D721Med (cell line): ENCODE measurements around the gene AASDH.

Experiments used
- DNase-seq: peaks from one replicate; pipeline ENCODE4 v3.0.0; 2011; ENCODE audit warnings: low spot score; ENCODE audit not compliant: insufficient read length
- FAIRE-seq: peaks from 2 replicates; lab custom pipeline; 2011; peaks lifted over from hg19 to GRCh38; lab: Jason Lieb, UNC
- CTCF ChIP-seq: IDR thresholded peaks from 2 replicates; pipeline ENCODE4 v1.5.1; 2012; ENCODE audit warnings: mild to moderate bottlenecking, control low read depth; ENCODE audit not compliant: insufficient read depth; ENCODE audit errors: missing control alignments

Gene AASDH

GRCh38 chr4:56301181-56301996 is 85.9 kb downstream of the AASDH start:
- FAIRE-seq = no peak
- peak; percentile 35 for DNase-seq
- TF ChIP-seq CTCF = peak; percentile 97

GRCh38 chr4:56298236-56298635 is 89.1 kb downstream of the AASDH start:
- TF ChIP-seq CTCF = no peak
- FAIRE-seq (no peak), DNase-seq (no peak)

- no peak for TF ChIP-seq CTCF
- FAIRE-seq (no peak), DNase-seq (no peak)
Measured at GRCh38 chr4:56297776-56298175, 89.5 kb downstream of the AASDH start.

GRCh38 chr4:56296526-56296925 is 90.8 kb downstream of the AASDH start:
- no peak for TF ChIP-seq CTCF
- FAIRE-seq (no peak), DNase-seq (no peak)

- DNase-seq = no peak
- FAIRE-seq = no peak
- no peak for TF ChIP-seq CTCF
Measured at GRCh38 chr4:56293121-56293520, 94.2 kb downstream of the AASDH start.

GRCh38 chr4:56289934-56290333 is 97.4 kb downstream of the AASDH start:
- FAIRE-seq (no peak), DNase-seq (no peak)
- no peak for TF ChIP-seq CTCF

GRCh38 chr4:56288663-56289062 is 98.6 kb downstream of the AASDH start:
- TF ChIP-seq CTCF = no peak
- no peak for DNase-seq
- no peak for FAIRE-seq
